ENCODE data around the gene GDPD5. TPM values are rescaled to one million over a fixed set of nuclear protein-coding genes. Genes with fewer than 3 reads are reported as not detected.

The GDPD5 gene, protein sequence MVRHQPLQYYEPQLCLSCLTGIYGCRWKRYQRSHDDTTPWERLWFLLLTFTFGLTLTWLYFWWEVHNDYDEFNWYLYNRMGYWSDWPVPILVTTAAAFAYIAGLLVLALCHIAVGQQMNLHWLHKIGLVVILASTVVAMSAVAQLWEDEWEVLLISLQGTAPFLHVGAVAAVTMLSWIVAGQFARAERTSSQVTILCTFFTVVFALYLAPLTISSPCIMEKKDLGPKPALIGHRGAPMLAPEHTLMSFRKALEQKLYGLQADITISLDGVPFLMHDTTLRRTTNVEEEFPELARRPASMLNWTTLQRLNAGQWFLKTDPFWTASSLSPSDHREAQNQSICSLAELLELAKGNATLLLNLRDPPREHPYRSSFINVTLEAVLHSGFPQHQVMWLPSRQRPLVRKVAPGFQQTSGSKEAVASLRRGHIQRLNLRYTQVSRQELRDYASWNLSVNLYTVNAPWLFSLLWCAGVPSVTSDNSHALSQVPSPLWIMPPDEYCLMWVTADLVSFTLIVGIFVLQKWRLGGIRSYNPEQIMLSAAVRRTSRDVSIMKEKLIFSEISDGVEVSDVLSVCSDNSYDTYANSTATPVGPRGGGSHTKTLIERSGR
- total RNA-seq (ENCODE audit: low replicate concordance): 5.5 and 7.3 TPM in 2 replicates

GRCh38 chr11:75525433-75526191, at the start of gene GDPD5:
Gene GDPD5 (minus strand): TSS chr11:75525941. CDS start chr11:75477735, 48,206 bp downstream.

DNA sequence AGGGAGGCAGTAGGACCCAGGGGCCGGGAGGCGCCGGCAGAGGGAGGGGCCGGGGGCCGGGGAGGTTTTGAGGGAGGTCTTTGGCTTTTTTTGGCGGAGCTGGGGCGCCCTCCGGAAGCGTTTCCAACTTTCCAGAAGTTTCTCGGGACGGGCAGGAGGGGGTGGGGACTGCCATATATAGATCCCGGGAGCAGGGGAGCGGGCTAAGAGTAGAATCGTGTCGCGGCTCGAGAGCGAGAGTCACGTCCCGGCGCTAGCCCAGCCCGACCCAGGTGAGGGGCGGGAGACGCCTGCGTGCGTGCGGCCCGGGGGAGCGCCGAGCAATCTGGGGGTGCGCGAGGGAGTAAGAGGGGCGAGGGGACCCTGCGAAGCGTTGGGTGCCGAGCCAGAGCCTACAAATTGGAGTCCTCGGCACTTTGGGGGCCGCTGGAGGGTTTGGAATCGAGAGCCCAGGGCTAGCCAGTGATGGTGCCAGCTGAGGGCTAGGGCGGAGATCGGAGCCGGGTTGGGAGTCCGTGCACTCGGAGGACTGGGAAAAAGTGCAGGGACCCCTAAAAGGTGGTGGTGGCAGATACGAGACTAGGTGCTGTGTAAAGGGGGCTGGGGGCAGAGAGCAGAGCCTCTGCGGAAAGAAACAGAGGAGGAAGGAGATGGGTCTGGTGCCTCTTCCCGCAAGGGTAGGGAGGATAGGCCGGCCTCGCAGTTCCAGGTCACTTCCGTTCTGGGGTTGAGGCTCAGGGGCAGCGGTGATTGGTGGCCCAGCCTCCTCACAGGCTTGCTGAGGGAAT, 36.5 kb upstream of the GDPD5 start, which contains the start of gene SERPINH1:
SERPINH1 (plus strand) TSS at position 206 of the 788 bp plus-strand sequence. CDS start 4,097 bp downstream, outside the sequence.

GRCh38 chr11:75432911-75433321, 92.8 kb downstream of the GDPD5 start, which contains the start of gene KLHL35:
Gene KLHL35 (minus strand): TSS chr11:75433203. CDS start chr11:75430629, 2,574 bp downstream.

GRCh38 chr11:75399344-75400145, 126.2 kb downstream of the GDPD5 start, which contains the start of gene RPS3:
Gene RPS3 (plus strand): TSS chr11:75399518. CDS start chr11:75399548, 30 bp downstream.

Other genes with a start within 250 kb of the GDPD5 start
- 7.4 and 44.6 TPM in 2 replicates for gene ARRB1, start 174.3 kb downstream of the GDPD5 start, total RNA-seq (ENCODE audit: low replicate concordance)
- 3,628 and 4,146 TPM in 2 replicates for gene RPS3, start 126.4 kb downstream of the GDPD5 start, total RNA-seq (ENCODE audit: low replicate concordance)
- gene KLHL35, start 92.7 kb downstream of the GDPD5 start, total RNA-seq (ENCODE audit: low replicate concordance): 3.3 and 6.6 TPM in 2 replicates
- 1,244 and 2,461 TPM in 2 replicates for gene SERPINH1, start 36.3 kb upstream of the GDPD5 start, total RNA-seq (ENCODE audit: low replicate concordance)
- gene MAP6, start 143.1 kb upstream of the GDPD5 start, total RNA-seq (ENCODE audit: low replicate concordance): 1.2 and 1.5 TPM in 2 replicates
- gene MOGAT2, start 191.9 kb upstream of the GDPD5 start, total RNA-seq (ENCODE audit: low replicate concordance): not detected in 2 replicates
- gene DGAT2, start 242.8 kb upstream of the GDPD5 start, total RNA-seq (ENCODE audit: low replicate concordance): 0.60 and 18.7 TPM in 2 replicates

Data from smooth muscle cell of the coronary artery (primary cell).